NB4 (cell line): ENCODE data around the gene CCDC170.
"Not testable (repeated sequence)": the region's sequence is repeated elsewhere in the genome, so short reads cannot be mapped to it uniquely, and the experiment has no call there.

ENCODE experiments used
- CTCF ChIP-seq: IDR thresholded peaks from one replicate; pipeline ENCODE4 v1.5.1; 2012; ENCODE audit warnings: low read depth, low read length
- MYC ChIP-seq: IDR thresholded peaks from 2 replicates; pipeline ENCODE4 v1.6.1; 2011; ENCODE audit warnings: low read depth, low read length
- POLR2A ChIP-seq: IDR thresholded peaks from 2 replicates; pipeline ENCODE4 v1.6.1; 2011; ENCODE audit warnings: mild to moderate bottlenecking; ENCODE audit not compliant: insufficient read length; ENCODE audit errors: extremely low read depth
- TF ChIP-seq, protein P1 (sequence below): IDR thresholded peaks from 2 replicates; pipeline ENCODE4 v1.6.1; 2011; ENCODE audit warnings: low read depth, low read length

DNA sequence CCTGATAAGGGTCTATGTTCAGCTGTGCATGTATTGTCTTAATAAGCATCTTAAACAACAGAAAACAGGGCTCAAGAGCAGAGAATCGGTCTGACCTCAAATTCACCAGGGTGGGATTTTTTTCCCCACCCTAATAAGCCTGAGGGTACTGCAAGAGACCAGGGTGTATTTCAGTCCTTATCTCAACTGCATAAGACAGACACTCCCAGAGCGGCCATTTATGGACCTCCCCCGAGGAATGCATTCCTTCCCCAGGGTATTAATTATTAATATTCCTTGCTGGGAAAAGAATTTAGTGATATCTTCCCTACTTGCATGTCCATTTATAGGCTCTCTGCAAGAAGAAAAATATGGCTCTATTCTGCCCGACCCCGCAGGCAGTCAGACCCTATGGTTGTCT is 25.2 kb downstream of the CCDC170 start:
- not testable (repeated sequence) for TF ChIP-seq CTCF, POLR2A, MYC
- TF ChIP-seq, protein P1, sequence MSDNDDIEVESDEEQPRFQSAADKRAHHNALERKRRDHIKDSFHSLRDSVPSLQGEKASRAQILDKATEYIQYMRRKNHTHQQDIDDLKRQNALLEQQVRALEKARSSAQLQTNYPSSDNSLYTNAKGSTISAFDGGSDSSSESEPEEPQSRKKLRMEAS, result not testable (repeated sequence)
